Trophoblast cell (in vitro differentiated cells and primary cell): ENCODE results near the gene PACSIN2.
"Not testable (repeated sequence)": the region's sequence is repeated elsewhere in the genome, so short reads cannot be mapped to it uniquely, and the experiment has no call there.

Experiments used
- DNase-seq, 2 donors: peaks; one replicate each; pipeline ENCODE4 v3.0.0-alpha.2; 2016
- H2AFZ ChIP-seq: 2 replicates; pipeline ENCODE4 v1.6.1; 2013; ENCODE audit warnings: low read length, moderate library complexity, mild to moderate bottlenecking; ENCODE audit not compliant: insufficient read depth, poor library complexity
- H2AK5ac ChIP-seq: 2 replicates; pipeline ENCODE4 v1.6.1; 2013; ENCODE audit warnings: mild to moderate bottlenecking, low read length
- H2BK120ac ChIP-seq: 2 replicates; pipeline ENCODE4 v1.6.1; 2013; ENCODE audit warnings: low read length, mild to moderate bottlenecking, moderate library complexity; ENCODE audit not compliant: insufficient read depth, poor library complexity
- H2BK12ac ChIP-seq: 2 replicates; pipeline ENCODE4 v1.6.1; 2013; ENCODE audit warnings: mild to moderate bottlenecking, low read length, moderate library complexity
- H2BK5ac ChIP-seq: 2 replicates; pipeline ENCODE4 v1.6.1; 2013; ENCODE audit warnings: low read length, low read depth, moderate library complexity, mild to moderate bottlenecking; ENCODE audit not compliant: poor library complexity
- H3K14ac ChIP-seq: 2 replicates; pipeline ENCODE4 v1.6.1; 2013; ENCODE audit warnings: mild to moderate bottlenecking, low read length
- H3K18ac ChIP-seq: 2 replicates; pipeline ENCODE4 v1.6.1; 2013; ENCODE audit warnings: mild to moderate bottlenecking, low read length
- H3K23ac ChIP-seq: 2 replicates; pipeline ENCODE4 v1.6.1; 2013; ENCODE audit warnings: low read length
- H3K27ac ChIP-seq: 2 replicates; pipeline ENCODE4 v1.5.1; 2013; ENCODE audit warnings: low read depth, mild to moderate bottlenecking, inconsistent platforms, low read length, moderate library complexity
- H3K27me3 ChIP-seq: 2 replicates; pipeline ENCODE4 v1.6.1; 2013; ENCODE audit warnings: inconsistent platforms, mild to moderate bottlenecking, low read length, moderate library complexity; ENCODE audit not compliant: insufficient read depth
- H3K36me3 ChIP-seq, 2 experiments: 1 replicate in 1 of 2; 2 replicates in 1 of 2; pipeline ENCODE4 v1.6.1; 2013; ENCODE audit warnings: low read length in 2 of 2, mild to moderate bottlenecking in 2 of 2, moderate library complexity in 1 of 2; ENCODE audit not compliant: insufficient read depth in 2 of 2, control insufficient read depth in 1 of 2
- H3K4ac ChIP-seq: 2 replicates; pipeline ENCODE4 v1.6.1; 2013; ENCODE audit warnings: low read depth, mild to moderate bottlenecking, low read length, moderate library complexity
- H3K4me1 ChIP-seq, 2 experiments: 1 replicate in 1 of 2; 2 replicates in 1 of 2; pipeline ENCODE4 v1.6.1; 2013; ENCODE audit warnings: low read length in 2 of 2, mild to moderate bottlenecking in 2 of 2, moderate library complexity in 1 of 2; ENCODE audit not compliant: insufficient read depth in 2 of 2, control insufficient read depth in 1 of 2
- H3K4me2 ChIP-seq: 2 replicates; pipeline ENCODE4 v1.6.1; 2013; ENCODE audit warnings: inconsistent platforms, mild to moderate bottlenecking, low read length, moderate library complexity
- H3K4me3 ChIP-seq: 2 replicates; pipeline ENCODE4 v1.5.1; 2013; ENCODE audit warnings: mild to moderate bottlenecking, low read depth, low read length, inconsistent platforms
- H3K79me1 ChIP-seq: one replicate; pipeline ENCODE4 v1.6.1; 2013; ENCODE audit warnings: low read length
- H3K79me2 ChIP-seq: 2 replicates; pipeline ENCODE4 v1.6.1; 2013; ENCODE audit warnings: low read length, mild to moderate bottlenecking; ENCODE audit not compliant: control insufficient read depth, insufficient read depth, poor library complexity
- H3K9ac ChIP-seq: 2 replicates; pipeline ENCODE4 v1.6.1; 2013; ENCODE audit warnings: mild to moderate bottlenecking, low read length
- H3K9me3 ChIP-seq: 2 replicates; pipeline ENCODE4 v1.6.1; 2013; ENCODE audit warnings: low read depth, mild to moderate bottlenecking, control low read depth, inconsistent platforms, low read length; ENCODE audit not compliant: insufficient read depth
- H4K12ac ChIP-seq: 2 replicates; pipeline ENCODE4 v1.6.1; 2013; ENCODE audit warnings: low read depth, mild to moderate bottlenecking, low read length, moderate library complexity
- H4K8ac ChIP-seq: 2 replicates; pipeline ENCODE4 v1.6.1; 2013; ENCODE audit warnings: low read depth, mild to moderate bottlenecking, low read length, moderate library complexity
- H4K91ac ChIP-seq: one replicate; pipeline ENCODE4 v1.6.1; 2013; ENCODE audit warnings: low read depth, mild to moderate bottlenecking, low read length, moderate library complexity
- WGBS: extraction: QIAGEN DNeasy Blood & Tissue Kit; methylation state at CpG from one replicate; pipeline ENCODE4 v1.1.7; 2013; ENCODE audit warnings: missing lambda C conversion rate; ENCODE audit not compliant: insufficient read length, insufficient coverage; ENCODE audit errors: extremely low coverage; 5-methylcytosine and 5-hydroxymethylcytosine counted together

The PACSIN2 gene

GRCh38 chr22:42973536-42973881 is 41.4 kb downstream of the PACSIN2 start:
- Histone ChIP-seq H2BK12ac (no peak overlapping the region), H3K27ac (peak overlapping the region; percentile 55), H3K9ac (no peak overlapping the region), H4K12ac (no peak overlapping the region), H3K4ac (peak overlapping the region; percentile 89), H2AFZ (no peak overlapping the region), H3K27me3 (no peaks in the 10 kb centered on the region), H3K36me3 (peaks cover 0 to 2% of the 10 kb centered on the region in 2 experiments), H3K23ac (no peak overlapping the region), H2AK5ac (no peak overlapping the region), H3K4me3 (no peak overlapping the region), H2BK5ac (no peak overlapping the region), H4K8ac (no peak overlapping the region), H3K79me2 (peaks cover 23% of the 10 kb centered on the region), H3K18ac (peak overlapping the region; percentile 18), H3K9me3 (no peaks in the 10 kb centered on the region), H4K91ac (no peak overlapping the region), H2BK120ac (no peak overlapping the region), H3K79me1 (peaks cover 6% of the 10 kb centered on the region), H3K14ac (no peak overlapping the region), H3K4me2 (no peak overlapping the region), H3K4me1 (peaks cover 26 to 27% of the 10 kb centered on the region in 2 experiments)
- no CpG with 5 or more reads among the region's 5 CpGs for WGBS
- no peak for DNase-seq

GRCh38 chr22:42972649-42973535 is 42.1 kb downstream of the PACSIN2 start:
- Histone ChIP-seq H2BK5ac (peak overlapping the region; percentile 19), H4K12ac (no peak overlapping the region), H3K27ac (peak overlapping the region; percentile 55), H3K79me2 (peaks cover 23% of the 10 kb centered on the region), H3K27me3 (no peaks in the 10 kb centered on the region), H3K4me2 (no peak overlapping the region), H3K14ac (no peak overlapping the region), H3K4me1 (peaks cover 21 to 24% of the 10 kb centered on the region in 2 experiments), H2BK12ac (no peak overlapping the region), H2AK5ac (no peak overlapping the region), H3K36me3 (peaks cover 0 to 4% of the 10 kb centered on the region in 2 experiments), H2AFZ (peak overlapping the region; percentile 21), H3K18ac (no peak overlapping the region), H3K9ac (no peak overlapping the region), H2BK120ac (no peak overlapping the region), H3K23ac (no peak overlapping the region), H3K4me3 (no peak overlapping the region), H4K8ac (no peak overlapping the region), H4K91ac (no peak overlapping the region), H3K9me3 (no peaks in the 10 kb centered on the region), H3K4ac (peak overlapping the region; percentile 84), H3K79me1 (peaks cover 8% of the 10 kb centered on the region)
- DNase-seq, result peak in 1 of 2 donors; percentile 68
- WGBS, result no CpG with 5 or more reads among the region's 10 CpGs

- Histone ChIP-seq H3K4me1 (peaks cover 16 to 21% of the 10 kb centered on the region in 2 experiments), H3K79me2 (peaks cover 22% of the 10 kb centered on the region)
- not testable (repeated sequence) for H3K4me2 ChIP-seq, H2BK12ac ChIP-seq, H3K27ac ChIP-seq, H3K14ac ChIP-seq, H3K9ac ChIP-seq, H4K91ac ChIP-seq, DNase-seq, H3K79me1 ChIP-seq, H4K12ac ChIP-seq, H3K9me3 ChIP-seq, H4K8ac ChIP-seq, H2AFZ ChIP-seq, H3K4me3 ChIP-seq, H3K27me3 ChIP-seq, H2BK120ac ChIP-seq, H3K36me3 ChIP-seq, H2AK5ac ChIP-seq, H3K18ac ChIP-seq, H2BK5ac ChIP-seq, H3K4ac ChIP-seq, H3K23ac ChIP-seq
- WGBS, result no CpG with 5 or more reads among the region's 25 CpGs
These were observed 43.5 kb downstream of the PACSIN2 start for GRCh38 chr22:42971473-42971860.

- no peak overlapping the region for H3K14ac ChIP-seq
- H3K23ac ChIP-seq, result no peak overlapping the region
- peaks cover 2 to 4% of the 10 kb centered on the region in 2 experiments for H3K36me3 ChIP-seq
- no peak overlapping the region for H3K27ac ChIP-seq
- H3K79me1 ChIP-seq, result peaks cover 3% of the 10 kb centered on the region
- H2BK12ac ChIP-seq, result no peak overlapping the region
- WGBS, result no CpG with 5 or more reads among the region's 5 CpGs
- no peak overlapping the region for H3K4me3 ChIP-seq
- H2BK5ac ChIP-seq, result no peak overlapping the region
- no peaks in the 10 kb centered on the region for H3K27me3 ChIP-seq
- no peak overlapping the region for H3K4me2 ChIP-seq
- no peak overlapping the region for H4K91ac ChIP-seq
- no peak overlapping the region for H2BK120ac ChIP-seq
- H3K18ac ChIP-seq, result no peak overlapping the region
- no peak overlapping the region for H3K9ac ChIP-seq
- H3K79me2 ChIP-seq, result peaks cover 19% of the 10 kb centered on the region
- DNase-seq, result no peak
- no peak overlapping the region for H4K12ac ChIP-seq
- H3K4ac ChIP-seq, result peak overlapping the region; percentile 28
- peaks cover 9 to 14% of the 10 kb centered on the region in 2 experiments for H3K4me1 ChIP-seq
- no peak overlapping the region for H2AFZ ChIP-seq
- H2AK5ac ChIP-seq, result no peak overlapping the region
- H3K9me3 ChIP-seq, result no peaks in the 10 kb centered on the region
- H4K8ac ChIP-seq, result no peak overlapping the region
These were observed 44.9 kb downstream of the PACSIN2 start for GRCh38 chr22:42970029-42970428.
